Colonic mucosa (tissue), 4 donors: Measurements from ENCODE around the gene LIN28B. TPM values are rescaled to one million over a fixed set of nuclear protein-coding genes. Genes with fewer than 3 reads are reported as not detected.

Source experiments
- DNase-seq: peaks from one replicate; pipeline ENCODE4 v3.0.0-alpha.2; 2020
- H3K27ac ChIP-seq: fragments of 200-600 bp; one replicate; pipeline ENCODE4 v1.8.0; 2021
- H3K27me3 ChIP-seq: fragments of 200-600 bp; one replicate; pipeline ENCODE4 v1.8.0; 2021
- H3K36me3 ChIP-seq: fragments of 200-600 bp; one replicate; pipeline ENCODE4 v1.8.0; 2021
- H3K4me1 ChIP-seq: fragments of 200-600 bp; one replicate; pipeline ENCODE4 v1.8.0; 2021; ENCODE audit warnings: mild to moderate bottlenecking
- H3K4me3 ChIP-seq: fragments of 200-600 bp; one replicate; pipeline ENCODE4 v1.8.0; 2021
- H3K9ac ChIP-seq, 2 donors: one replicate each; pipeline ENCODE4 v1.7.0; 2013; ENCODE audit warnings: control low read depth in 2 of 2, low read depth in 2 of 2, low read length in 2 of 2
- H3K9me3 ChIP-seq: fragments of 200-600 bp; one replicate; pipeline ENCODE4 v1.8.0; 2021
- intact Hi-C: fragments of 100-400 bp; cut with DNase I; formaldehyde crosslinking; loops from one replicate; pipeline ENCODE4 v1.14.1; 2022
- total RNA-seq, 2 donors: library from RNA; stranded (reverse); fragmentation: NEBNext Ultra II Directional in 1 of 2; extraction: Animal tissue kit (Norgen Biotek cat#: 25700) in 1 of 2; gene quantifications; one replicate each; pipeline ENCODE4 v1.2.1, GENCODE V29; 2021
- TF ChIP-seq, protein P1 (sequence below): fragments of 200-600 bp; IDR thresholded peaks from one replicate; pipeline ENCODE4 v1.8.0; 2022; ENCODE audit warnings: antibody characterized with exemption, mild to moderate bottlenecking
- donor health status: healthy.
- donor health status: DM: no; HTN: no; CAD: no.
- donor health status: DM: no; HTN: no; CAD: no.

Gene LIN28B
- total RNA-seq, 2 donors from 2014 or later: 0.12 TPM; not detected in 1

GRCh38 chr6:105108631-105109262 is 151.8 kb downstream of the LIN28B start:
- Histone ChIP-seq H3K4me3 (no peak overlapping the region), H3K36me3 (no peaks in the 10 kb centered on the region), H3K9me3 (no peaks in the 10 kb centered on the region), H3K4me1 (no peaks in the 10 kb centered on the region), H3K27me3 (no peaks in the 10 kb centered on the region), H3K27ac (no peak overlapping the region), H3K9ac (no peak overlapping the region)
- TF ChIP-seq, protein P1, sequence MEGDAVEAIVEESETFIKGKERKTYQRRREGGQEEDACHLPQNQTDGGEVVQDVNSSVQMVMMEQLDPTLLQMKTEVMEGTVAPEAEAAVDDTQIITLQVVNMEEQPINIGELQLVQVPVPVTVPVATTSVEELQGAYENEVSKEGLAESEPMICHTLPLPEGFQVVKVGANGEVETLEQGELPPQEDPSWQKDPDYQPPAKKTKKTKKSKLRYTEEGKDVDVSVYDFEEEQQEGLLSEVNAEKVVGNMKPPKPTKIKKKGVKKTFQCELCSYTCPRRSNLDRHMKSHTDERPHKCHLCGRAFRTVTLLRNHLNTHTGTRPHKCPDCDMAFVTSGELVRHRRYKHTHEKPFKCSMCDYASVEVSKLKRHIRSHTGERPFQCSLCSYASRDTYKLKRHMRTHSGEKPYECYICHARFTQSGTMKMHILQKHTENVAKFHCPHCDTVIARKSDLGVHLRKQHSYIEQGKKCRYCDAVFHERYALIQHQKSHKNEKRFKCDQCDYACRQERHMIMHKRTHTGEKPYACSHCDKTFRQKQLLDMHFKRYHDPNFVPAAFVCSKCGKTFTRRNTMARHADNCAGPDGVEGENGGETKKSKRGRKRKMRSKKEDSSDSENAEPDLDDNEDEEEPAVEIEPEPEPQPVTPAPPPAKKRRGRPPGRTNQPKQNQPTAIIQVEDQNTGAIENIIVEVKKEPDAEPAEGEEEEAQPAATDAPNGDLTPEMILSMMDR: no peak
- intact Hi-C loops: no loop called here
- no peak for DNase-seq

- H3K4me3 ChIP-seq: no peak overlapping the region
- H3K27ac ChIP-seq: no peak overlapping the region
- H3K27me3 ChIP-seq: no peaks in the 10 kb centered on the region
- TF ChIP-seq, protein P1: no peak
- H3K9ac ChIP-seq: no peak overlapping the region
- H3K9me3 ChIP-seq: no peaks in the 10 kb centered on the region
- intact Hi-C loops: no loop called here
- H3K4me1 ChIP-seq: no peaks in the 10 kb centered on the region
- no peaks in the 10 kb centered on the region for H3K36me3 ChIP-seq
- DNase-seq: no peak
Observed at GRCh38 chr6:105109955-105110895, 153.3 kb downstream of the LIN28B start.

DNA sequence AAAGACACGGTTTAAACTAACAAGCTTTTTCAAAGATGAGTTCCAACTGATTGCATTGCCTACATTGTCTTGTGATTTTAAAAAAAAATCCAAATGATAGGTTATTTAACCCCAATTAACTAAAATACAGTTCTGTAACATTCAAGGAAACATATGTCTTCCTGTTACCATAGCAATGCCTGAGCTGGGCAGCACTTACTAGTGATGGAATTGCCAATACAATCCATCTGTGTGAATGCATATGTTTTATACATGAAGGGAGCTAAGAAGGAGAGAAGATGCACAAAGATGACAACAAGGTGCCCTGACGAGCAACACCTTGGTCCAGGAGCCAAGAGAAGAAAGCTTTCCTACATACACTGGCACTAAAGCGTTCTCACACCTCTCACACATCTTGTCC is 154.2 kb downstream of the LIN28B start:
- Histone ChIP-seq H3K4me3 (no peak overlapping the region), H3K27ac (no peak overlapping the region), H3K9ac (no peak overlapping the region), H3K9me3 (no peaks in the 10 kb centered on the region), H3K27me3 (no peaks in the 10 kb centered on the region), H3K36me3 (no peaks in the 10 kb centered on the region), H3K4me1 (no peaks in the 10 kb centered on the region)
- no peak for DNase-seq
- intact Hi-C loops: no loop called here
- TF ChIP-seq, protein P1: no peak

DNA sequence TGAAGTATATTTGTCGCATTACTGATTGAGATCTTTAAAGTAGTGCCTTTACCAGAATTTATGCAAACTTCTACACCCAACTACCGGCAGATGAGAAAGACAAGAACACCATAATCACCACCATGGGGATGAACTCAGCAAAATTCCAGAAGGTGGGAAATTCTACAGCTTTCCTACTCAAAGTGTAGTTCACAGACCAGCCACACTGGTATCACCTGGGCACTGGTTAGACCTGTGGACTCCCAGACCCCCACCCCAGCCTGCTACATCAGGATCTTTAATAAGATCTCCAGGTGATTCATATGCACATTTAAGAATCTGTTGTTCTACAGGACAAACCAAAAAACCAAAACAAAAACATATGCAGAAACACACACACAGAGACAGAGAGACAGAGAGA is 155.0 kb downstream of the LIN28B start:
- intact Hi-C loops: no loop called here
- no peak for DNase-seq
- TF ChIP-seq, protein P1: no peak
- H3K4me1 ChIP-seq: no peaks in the 10 kb centered on the region
- H3K4me3 ChIP-seq: no peak overlapping the region
- H3K27me3 ChIP-seq: no peaks in the 10 kb centered on the region
- H3K36me3 ChIP-seq: no peaks in the 10 kb centered on the region
- no peaks in the 10 kb centered on the region for H3K9me3 ChIP-seq
- H3K9ac ChIP-seq: no peak overlapping the region
- H3K27ac ChIP-seq: no peak overlapping the region

DNA sequence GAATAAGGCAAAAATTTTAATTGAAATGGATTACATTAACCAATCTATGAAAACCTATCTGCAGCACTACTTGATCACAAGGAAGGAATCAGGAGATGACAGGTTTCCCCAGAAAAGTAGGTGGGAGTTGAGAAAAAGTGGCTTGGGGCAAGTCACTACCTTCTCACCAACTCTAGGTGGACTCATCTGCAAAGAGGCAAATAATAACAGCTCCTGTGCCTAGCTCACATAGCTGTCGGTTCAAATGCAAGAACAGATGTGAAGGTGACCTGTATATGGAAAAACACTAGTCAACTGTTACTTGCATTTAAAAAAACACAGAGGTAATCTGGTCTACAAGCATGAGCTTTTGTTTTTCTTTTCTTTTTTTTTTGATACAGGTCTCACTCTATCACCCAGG is 155.7 kb downstream of the LIN28B start:
- Histone ChIP-seq H3K27ac (no peak overlapping the region), H3K36me3 (no peaks in the 10 kb centered on the region), H3K4me1 (no peaks in the 10 kb centered on the region), H3K9ac (no peak overlapping the region), H3K4me3 (no peak overlapping the region), H3K27me3 (no peaks in the 10 kb centered on the region), H3K9me3 (no peaks in the 10 kb centered on the region)
- TF ChIP-seq, protein P1: no peak
- intact Hi-C loops: no loop called here
- DNase-seq: no peak
